Hepatocyte (in vitro differentiated cells): Measurements from ENCODE around the gene PRMT7.

Experiments used
- EZH2 ChIP-seq: fragments of 200-600 bp; sonication (generic); IDR thresholded peaks from 2 replicates; pipeline ENCODE4 v1.6.1; 2016; ENCODE audit warnings: antibody characterized with exemption, mild to moderate bottlenecking, borderline replicate concordance
- EZH2phosphoT487 ChIP-seq: fragments of 200-600 bp; sonication (generic); IDR thresholded peaks from one replicate; pipeline ENCODE4 v1.6.1; 2018; ENCODE audit warnings: antibody characterized with exemption, mild to moderate bottlenecking, low read depth, moderate library complexity; ENCODE audit not compliant: unreplicated experiment, severe bottlenecking
- TF ChIP-seq, protein P1 (sequence below): fragments of 200-600 bp; sonication (generic); IDR thresholded peaks from 2 replicates; pipeline ENCODE4 v1.5.1; 2016; ENCODE audit warnings: antibody characterized with exemption, mild to moderate bottlenecking; ENCODE audit not compliant: poor library complexity

DNA sequence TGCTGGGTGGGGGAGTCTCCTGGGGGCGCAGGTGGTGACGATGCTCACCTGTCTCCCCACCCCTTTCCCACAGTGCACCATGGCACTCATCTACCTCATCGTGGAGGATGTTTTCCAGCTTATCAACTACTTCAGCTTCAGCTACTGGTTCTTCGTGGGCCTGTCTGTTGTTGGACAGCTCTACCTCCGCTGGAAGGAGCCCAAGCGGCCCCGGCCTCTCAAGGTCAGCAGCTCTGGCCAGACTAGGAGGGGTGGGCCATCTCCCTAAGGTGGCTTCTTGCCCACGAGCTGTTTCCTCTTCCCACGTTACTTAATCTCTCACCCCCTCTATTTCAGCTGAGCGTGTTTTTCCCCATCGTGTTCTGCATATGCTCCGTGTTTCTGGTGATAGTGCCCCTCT lies 14.5 kb upstream of the PRMT7 start:
- TF ChIP-seq, protein P1, sequence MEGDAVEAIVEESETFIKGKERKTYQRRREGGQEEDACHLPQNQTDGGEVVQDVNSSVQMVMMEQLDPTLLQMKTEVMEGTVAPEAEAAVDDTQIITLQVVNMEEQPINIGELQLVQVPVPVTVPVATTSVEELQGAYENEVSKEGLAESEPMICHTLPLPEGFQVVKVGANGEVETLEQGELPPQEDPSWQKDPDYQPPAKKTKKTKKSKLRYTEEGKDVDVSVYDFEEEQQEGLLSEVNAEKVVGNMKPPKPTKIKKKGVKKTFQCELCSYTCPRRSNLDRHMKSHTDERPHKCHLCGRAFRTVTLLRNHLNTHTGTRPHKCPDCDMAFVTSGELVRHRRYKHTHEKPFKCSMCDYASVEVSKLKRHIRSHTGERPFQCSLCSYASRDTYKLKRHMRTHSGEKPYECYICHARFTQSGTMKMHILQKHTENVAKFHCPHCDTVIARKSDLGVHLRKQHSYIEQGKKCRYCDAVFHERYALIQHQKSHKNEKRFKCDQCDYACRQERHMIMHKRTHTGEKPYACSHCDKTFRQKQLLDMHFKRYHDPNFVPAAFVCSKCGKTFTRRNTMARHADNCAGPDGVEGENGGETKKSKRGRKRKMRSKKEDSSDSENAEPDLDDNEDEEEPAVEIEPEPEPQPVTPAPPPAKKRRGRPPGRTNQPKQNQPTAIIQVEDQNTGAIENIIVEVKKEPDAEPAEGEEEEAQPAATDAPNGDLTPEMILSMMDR: no peak
- TF ChIP-seq EZH2: no peak
- TF ChIP-seq EZH2phosphoT487: no peak
